Fibroblast of upper back skin (primary cell): ENCODE measurements around the gene RYR2.
A peak's percentile ranks its signal among the peaks of the same experiment; 100 is the strongest.
"Not testable (repeated sequence)": the region's sequence is repeated elsewhere in the genome, so short reads cannot be mapped to it uniquely, and the experiment has no call there.

Experiments used
- DNase-seq: peaks from one replicate; pipeline ENCODE4 v3.0.0-alpha.2; 2013

RYR2 gene

GRCh38 chr1:237583756-237584155, 541.8 kb downstream of the RYR2 start:
- DNase-seq, result no peak

GRCh38 chr1:237590386-237590785, 548.4 kb downstream of the RYR2 start:
- DNase-seq, result peak; percentile 13

GRCh38 chr1:237591353-237591752, 549.4 kb downstream of the RYR2 start:
- no peak for DNase-seq

GRCh38 chr1:237603036-237603568, 561.1 kb downstream of the RYR2 start:
- DNase-seq, result not testable (repeated sequence)

- no peak for DNase-seq
These were observed 566.4 kb downstream of the RYR2 start for GRCh38 chr1:237608433-237608832.

GRCh38 chr1:237610157-237610556, 568.2 kb downstream of the RYR2 start:
- DNase-seq, result no peak

GRCh38 chr1:237613984-237614383, 572.0 kb downstream of the RYR2 start:
- no peak for DNase-seq

GRCh38 chr1:237619553-237619952, 577.6 kb downstream of the RYR2 start:
- no peak for DNase-seq

- no peak for DNase-seq
These were observed 592.9 kb downstream of the RYR2 start for GRCh38 chr1:237634922-237635321.

GRCh38 chr1:237638555-237638954, 596.6 kb downstream of the RYR2 start:
- DNase-seq, result no peak

GRCh38 chr1:237640011-237640671, 598.2 kb downstream of the RYR2 start:
- no peak for DNase-seq

GRCh38 chr1:237640966-237641365, 599.0 kb downstream of the RYR2 start:
- no peak for DNase-seq

GRCh38 chr1:237650809-237651208, 608.8 kb downstream of the RYR2 start:
- no peak for DNase-seq

GRCh38 chr1:237655778-237656177, 613.8 kb downstream of the RYR2 start:
- DNase-seq, result no peak

GRCh38 chr1:237664348-237664747, 622.4 kb downstream of the RYR2 start:
- DNase-seq, result no peak

- no peak for DNase-seq
These were observed 628.3 kb downstream of the RYR2 start for GRCh38 chr1:237670302-237670701.

- no peak for DNase-seq
These were observed 629.3 kb downstream of the RYR2 start for GRCh38 chr1:237671262-237671661.

GRCh38 chr1:237671935-237672334, 630.0 kb downstream of the RYR2 start:
- DNase-seq, result no peak

- peak; percentile 9 for DNase-seq
These were observed 630.8 kb downstream of the RYR2 start for GRCh38 chr1:237672748-237673147.

- no peak for DNase-seq
These were observed 631.6 kb downstream of the RYR2 start for GRCh38 chr1:237673631-237674030.

GRCh38 chr1:237677979-237678378, 636.0 kb downstream of the RYR2 start:
- DNase-seq, result peak; percentile 76

GRCh38 chr1:237679687-237680086, 637.7 kb downstream of the RYR2 start:
- DNase-seq, result no peak

- peak; percentile 37 for DNase-seq
These were observed 639.2 kb downstream of the RYR2 start for GRCh38 chr1:237681210-237681609.

- DNase-seq, result peak; percentile 6
These were observed 642.3 kb downstream of the RYR2 start for GRCh38 chr1:237684236-237684635.

- DNase-seq, result no peak
These were observed 643.6 kb downstream of the RYR2 start for GRCh38 chr1:237685551-237685950.
